HCT116 (cell line): Measurements from ENCODE around the gene GALNT14. TPM values are rescaled to one million over a fixed set of nuclear protein-coding genes. Genes with fewer than 3 reads are reported as not detected.

Experiments
- ATAC-seq: fragments of 200-7000 bp; cut with Tn5 transposase; 2 replicates; pipeline ENCODE4 v1.9.1; 2020; ENCODE audit warnings: mild to moderate bottlenecking, moderate library complexity
- BruUV-seq: library from RNA; stranded (reverse); fragments of 400-500 nt; replicated peaks from 2 replicates; lab custom pipeline; 2021; lab: Mats Ljungman, UMichigan
- CTCF ChIA-PET: fragments of 300-600 bp; sonication (Branson Sonifier 250); formaldehyde crosslinking; loops from one replicate; lab custom pipeline; 2021; ENCODE audit warnings: antibody characterized with exemption; lab: Charles Lee
- POLR2A ChIA-PET: fragments of 300-600, 350-600 bp; sonication (Branson Sonifier 250); formaldehyde crosslinking; loops from one replicate; lab custom pipeline; 2021; ENCODE audit warnings: antibody characterized with exemption; lab: Charles Lee
- RAD21 ChIA-PET, 2 experiments: fragments of 300-600 bp; sonication (Branson Sonifier 250); formaldehyde crosslinking; loops; one replicate each; lab custom pipeline; 2023; ENCODE audit warnings: low total read pairs in 2 of 2; ENCODE audit not compliant: uncharacterized antibody in 2 of 2, unreplicated experiment in 2 of 2, low non-redundant PET in 1 of 2; lab: Charles Lee
- DNase-seq: peaks from one replicate; pipeline ENCODE4 v3.0.0-alpha.2; 2010; ENCODE audit warnings: low read depth, low spot score
- H2AFZ ChIP-seq: fragments of 200-600 bp; shearing (Covaris generic), sonication (generic); 2 replicates; pipeline ENCODE4 v1.6.1; 2017; ENCODE audit warnings: low read depth, mixed run types, mixed read lengths, antibody characterized with exemption, low read length; ENCODE audit not compliant: poor library complexity, severe bottlenecking
- H3K27ac ChIP-seq: 2 replicates; pipeline ENCODE4 v1.5.1; 2012; ENCODE audit warnings: low read depth, low read length
- H3K27me3 ChIP-seq: fragments of 200-600 bp; sonication (generic); 2 replicates; pipeline ENCODE4 v1.6.1; 2016; ENCODE audit warnings: mixed run types, low read length, mixed read lengths; ENCODE audit not compliant: insufficient read depth
- H3K36me3 ChIP-seq, 2 experiments: fragments of 200-500 bp in 1 of 2; fragments of 200-600 bp in 1 of 2; sonication (Bioruptor generic) in 1 of 2; sonication (generic) in 1 of 2; 2 replicates each; pipeline versions ENCODE4 v1.5.1 to v1.6.1; 2014 to 2016; ENCODE audit warnings: low read length in 2 of 2, inconsistent platforms in 1 of 2, mixed read lengths in 1 of 2, mixed run types in 1 of 2; ENCODE audit not compliant: insufficient read depth in 2 of 2, control insufficient read depth in 1 of 2
- H3K4me1 ChIP-seq, 2 experiments: fragments of 200-600 bp in 1 of 2; sonication (generic) in 1 of 2; 2 replicates each; pipeline versions ENCODE4 v1.5.1 to v1.6.1; 2012 to 2017; ENCODE audit warnings: low read length in 2 of 2, inconsistent platforms in 1 of 2, mild to moderate bottlenecking in 1 of 2, mixed read lengths in 1 of 2, mixed run types in 1 of 2, moderate library complexity in 1 of 2; ENCODE audit not compliant: insufficient read depth in 2 of 2, control insufficient read depth in 1 of 2
- H3K4me2 ChIP-seq: fragments of 200-600 bp; sonication (generic); 2 replicates; pipeline ENCODE4 v1.6.1; 2017; ENCODE audit warnings: mixed run types, low read length, mixed read lengths
- H3K4me3 ChIP-seq, 2 experiments: fragments of 200-600 bp in 1 of 2; sonication (generic) in 1 of 2; replicated peaks in 1 of 2; 2 replicates each; pipeline ENCODE4 v1.5.1; 2011 to 2016; ENCODE audit warnings: low read length in 2 of 2, control low read depth in 1 of 2, low read depth in 1 of 2, mild to moderate bottlenecking in 1 of 2, mixed read lengths in 1 of 2, mixed run types in 1 of 2
- H3K79me2 ChIP-seq: fragments of 200-600 bp; sonication (generic); 2 replicates; pipeline ENCODE4 v1.6.1; 2017; ENCODE audit warnings: mild to moderate bottlenecking, mixed run types, low read length, moderate library complexity, mixed read lengths; ENCODE audit not compliant: insufficient read depth
- H3K9ac ChIP-seq: fragments of 200-600 bp; sonication (generic); 2 replicates; pipeline ENCODE4 v1.6.1; 2016; ENCODE audit warnings: low read length, mixed read lengths
- H3K9me2 ChIP-seq: fragments of 200-600 bp; sonication (generic), shearing (Covaris generic); 2 replicates; pipeline ENCODE4 v1.6.1; 2017; ENCODE audit warnings: mixed run types, mild to moderate bottlenecking, moderate library complexity; ENCODE audit not compliant: insufficient read depth
- H3K9me3 ChIP-seq, 2 experiments: fragments of 200-500 bp in 1 of 2; fragments of 200-600 bp in 1 of 2; sonication (Bioruptor generic) in 1 of 2; sonication (generic) in 1 of 2; 2 replicates each; pipeline ENCODE4 v1.6.1; 2014 to 2017; ENCODE audit warnings: low read length in 2 of 2, mixed read lengths in 2 of 2, inconsistent platforms in 1 of 2, low read depth in 1 of 2, mild to moderate bottlenecking in 1 of 2, mixed run types in 1 of 2, moderate library complexity in 1 of 2; ENCODE audit not compliant: control insufficient read depth in 1 of 2, insufficient read depth in 1 of 2
- H4K20me1 ChIP-seq: fragments of 200-600 bp; sonication (generic), shearing (Covaris generic); 2 replicates; pipeline ENCODE4 v1.6.1; 2017; ENCODE audit warnings: mixed run types, mild to moderate bottlenecking, moderate library complexity; ENCODE audit not compliant: insufficient read depth
- CBX3 ChIP-seq: IDR thresholded peaks from 2 replicates; pipeline ENCODE4 v1.6.1; 2012; ENCODE audit warnings: low read depth
- CEBPB ChIP-seq: IDR thresholded peaks from 2 replicates; pipeline ENCODE4 v1.6.1; 2012; ENCODE audit warnings: low read depth
- EGR1 ChIP-seq: IDR thresholded peaks from 2 replicates; pipeline ENCODE4 v1.6.1; 2012; ENCODE audit warnings: low read depth
- ELF1 ChIP-seq: IDR thresholded peaks from 2 replicates; pipeline ENCODE4 v1.6.1; 2012; ENCODE audit warnings: low read depth, borderline replicate concordance
- EZH2phosphoT487 ChIP-seq: fragments of 200-600 bp; IDR thresholded peaks from 2 replicates; pipeline ENCODE4 v1.6.1; 2018; ENCODE audit warnings: antibody characterized with exemption, borderline replicate concordance
- POLR2A ChIP-seq: IDR thresholded peaks from 2 replicates; pipeline ENCODE4 v1.7.0; 2011; ENCODE audit warnings: borderline replicate concordance; ENCODE audit not compliant: insufficient read depth, insufficient read length; ENCODE audit errors: extremely low read depth
- RAD21 ChIP-seq: IDR thresholded peaks from 2 replicates; pipeline ENCODE4 v1.6.1; 2012; ENCODE audit warnings: low read depth, mild to moderate bottlenecking
- SIN3A ChIP-seq: IDR thresholded peaks from 2 replicates; pipeline ENCODE4 v1.6.1; 2012; ENCODE audit warnings: low read depth
- SP1 ChIP-seq: IDR thresholded peaks from 2 replicates; pipeline ENCODE4 v1.6.1; 2012; ENCODE audit warnings: low read depth
- SRF ChIP-seq: IDR thresholded peaks from 2 replicates; pipeline ENCODE4 v1.6.1; 2012; ENCODE audit warnings: low read depth
- YY1 ChIP-seq: IDR thresholded peaks from 2 replicates; pipeline ENCODE4 v1.6.1; 2011; ENCODE audit warnings: low read length, low read depth, moderate library complexity, mild to moderate bottlenecking; ENCODE audit not compliant: insufficient replicate concordance; ENCODE audit errors: extremely low read depth
- intact Hi-C: fragments of 100-400 bp; cut with micrococcal nuclease; formaldehyde crosslinking; loops from 2 replicates; pipeline ENCODE4 v1.10.0; 2022
- total RNA-seq: library from RNA; stranded (reverse); gene quantifications from one replicate; pipeline ENCODE4 v1.2.1, GENCODE V29; 2021; ENCODE audit not compliant: unreplicated experiment
- TF ChIP-seq, protein P1 (sequence below), 3 experiments: fragments of 200-600 bp in 1 of 3; sonication (generic) in 1 of 3; IDR thresholded peaks in 2 of 3; conservative IDR thresholded peaks in 1 of 3; 2 replicates each; pipeline ENCODE4 v1.5.1; 2012 to 2017; ENCODE audit warnings: low read depth in 2 of 3, low read length in 2 of 3, antibody characterized with exemption in 1 of 3, borderline replicate concordance in 1 of 3, control low read depth in 1 of 3, mild to moderate bottlenecking in 1 of 3, mixed read lengths in 1 of 3, mixed run types in 1 of 3, moderate library complexity in 1 of 3; ENCODE audit not compliant: insufficient read depth in 1 of 3
- TF ChIP-seq, protein P2 (sequence below): IDR thresholded peaks from 2 replicates; pipeline ENCODE4 v1.6.1; 2012
- TF ChIP-seq, protein P3 (sequence below): IDR thresholded peaks from 2 replicates; pipeline ENCODE4 v1.6.1; 2011; ENCODE audit warnings: mild to moderate bottlenecking, low read length, moderate library complexity; ENCODE audit not compliant: insufficient replicate concordance; ENCODE audit errors: extremely low read depth
- TF ChIP-seq, protein P4 (sequence below): IDR thresholded peaks from 2 replicates; pipeline ENCODE4 v1.6.1; 2012

The GALNT14 gene
- total RNA-seq, 1 experiment from 2014 or later: 11.2 TPM

DNA sequence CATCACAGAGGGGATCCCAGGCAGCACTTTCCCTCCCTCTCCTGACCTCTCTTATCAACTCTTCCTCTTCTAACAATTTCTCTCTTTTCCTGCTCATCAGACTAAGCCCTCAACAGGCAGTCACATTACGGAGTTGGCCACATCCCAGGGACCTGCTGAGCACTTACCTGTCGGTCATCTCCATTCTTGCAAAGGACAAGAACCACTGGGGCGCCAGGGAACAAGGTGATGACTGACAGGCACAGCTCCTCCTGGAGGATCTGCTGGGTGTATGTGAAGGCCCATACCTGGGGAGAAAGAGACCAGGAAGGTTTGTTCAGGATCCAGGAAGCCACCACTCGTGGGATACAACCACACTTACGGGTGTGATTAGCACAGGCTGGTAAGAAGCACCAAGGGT lies 226.2 kb downstream of the GALNT14 start:
- no peak overlapping the region for H3K4me2 ChIP-seq
- DNase-seq: no peak
- BruUV-seq: no TSS peak
- H3K27me3 ChIP-seq: no peaks in the 10 kb centered on the region
- H3K79me2 ChIP-seq: no peaks in the 10 kb centered on the region
- no peaks in the 10 kb centered on the region for H3K9me2 ChIP-seq
- no peak overlapping the region for H3K4me3 ChIP-seq
- H3K36me3 ChIP-seq: no peaks in the 10 kb centered on the region
- H4K20me1 ChIP-seq: no peaks in the 10 kb centered on the region
- H3K9ac ChIP-seq: no peak overlapping the region
- H2AFZ ChIP-seq: no peak overlapping the region
- H3K27ac ChIP-seq: no peak overlapping the region
- RAD21 ChIA-PET: no interaction called here
- no peak for ATAC-seq
- peaks cover 0 to 4% of the 10 kb centered on the region in 2 experiments; a peak in 1 of 4 replicates for H3K4me1 ChIP-seq
- TF ChIP-seq RAD21 (no peak), SP1 (no peak), ELF1 (no peak), YY1 (no peak), EGR1 (no peak), EZH2phosphoT487 (no peak), SRF (no peak), CBX3 (no peak), POLR2A (no peak), SIN3A (no peak), CEBPB (no peak)
- TF ChIP-seq, protein P1, sequence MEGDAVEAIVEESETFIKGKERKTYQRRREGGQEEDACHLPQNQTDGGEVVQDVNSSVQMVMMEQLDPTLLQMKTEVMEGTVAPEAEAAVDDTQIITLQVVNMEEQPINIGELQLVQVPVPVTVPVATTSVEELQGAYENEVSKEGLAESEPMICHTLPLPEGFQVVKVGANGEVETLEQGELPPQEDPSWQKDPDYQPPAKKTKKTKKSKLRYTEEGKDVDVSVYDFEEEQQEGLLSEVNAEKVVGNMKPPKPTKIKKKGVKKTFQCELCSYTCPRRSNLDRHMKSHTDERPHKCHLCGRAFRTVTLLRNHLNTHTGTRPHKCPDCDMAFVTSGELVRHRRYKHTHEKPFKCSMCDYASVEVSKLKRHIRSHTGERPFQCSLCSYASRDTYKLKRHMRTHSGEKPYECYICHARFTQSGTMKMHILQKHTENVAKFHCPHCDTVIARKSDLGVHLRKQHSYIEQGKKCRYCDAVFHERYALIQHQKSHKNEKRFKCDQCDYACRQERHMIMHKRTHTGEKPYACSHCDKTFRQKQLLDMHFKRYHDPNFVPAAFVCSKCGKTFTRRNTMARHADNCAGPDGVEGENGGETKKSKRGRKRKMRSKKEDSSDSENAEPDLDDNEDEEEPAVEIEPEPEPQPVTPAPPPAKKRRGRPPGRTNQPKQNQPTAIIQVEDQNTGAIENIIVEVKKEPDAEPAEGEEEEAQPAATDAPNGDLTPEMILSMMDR (IDR thresholded peaks at IDR 0.05 in 2 of 3, conservative IDR thresholded peaks at IDR 0.05 in 1 of 3; ENCODE audit: borderline replicate concordance in 1 of 3, insufficient read depth in 1 of 3, low read depth in 2 of 3, low read length in 2 of 3): no peak
- TF ChIP-seq, protein P2, sequence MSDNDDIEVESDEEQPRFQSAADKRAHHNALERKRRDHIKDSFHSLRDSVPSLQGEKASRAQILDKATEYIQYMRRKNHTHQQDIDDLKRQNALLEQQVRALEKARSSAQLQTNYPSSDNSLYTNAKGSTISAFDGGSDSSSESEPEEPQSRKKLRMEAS: no peak
- TF ChIP-seq, protein P3, sequence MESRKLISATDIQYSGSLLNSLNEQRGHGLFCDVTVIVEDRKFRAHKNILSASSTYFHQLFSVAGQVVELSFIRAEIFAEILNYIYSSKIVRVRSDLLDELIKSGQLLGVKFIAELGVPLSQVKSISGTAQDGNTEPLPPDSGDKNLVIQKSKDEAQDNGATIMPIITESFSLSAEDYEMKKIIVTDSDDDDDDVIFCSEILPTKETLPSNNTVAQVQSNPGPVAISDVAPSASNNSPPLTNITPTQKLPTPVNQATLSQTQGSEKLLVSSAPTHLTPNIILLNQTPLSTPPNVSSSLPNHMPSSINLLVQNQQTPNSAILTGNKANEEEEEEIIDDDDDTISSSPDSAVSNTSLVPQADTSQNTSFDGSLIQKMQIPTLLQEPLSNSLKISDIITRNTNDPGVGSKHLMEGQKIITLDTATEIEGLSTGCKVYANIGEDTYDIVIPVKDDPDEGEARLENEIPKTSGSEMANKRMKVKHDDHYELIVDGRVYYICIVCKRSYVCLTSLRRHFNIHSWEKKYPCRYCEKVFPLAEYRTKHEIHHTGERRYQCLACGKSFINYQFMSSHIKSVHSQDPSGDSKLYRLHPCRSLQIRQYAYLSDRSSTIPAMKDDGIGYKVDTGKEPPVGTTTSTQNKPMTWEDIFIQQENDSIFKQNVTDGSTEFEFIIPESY: no peak
- TF ChIP-seq, protein P4, sequence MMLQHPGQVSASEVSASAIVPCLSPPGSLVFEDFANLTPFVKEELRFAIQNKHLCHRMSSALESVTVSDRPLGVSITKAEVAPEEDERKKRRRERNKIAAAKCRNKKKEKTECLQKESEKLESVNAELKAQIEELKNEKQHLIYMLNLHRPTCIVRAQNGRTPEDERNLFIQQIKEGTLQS: no peak
- TF ChIP-seq, all 23 proteins: peak for 0
- intact Hi-C loops: no loop called here
- no peaks in the 10 kb centered on the region for H3K9me3 ChIP-seq
- POLR2A ChIA-PET: no interaction called here
- CTCF ChIA-PET: no interaction called here
